GM12873 (cell line): Measurements from ENCODE around the gene KCNV2.

Source experiments
- CTCF ChIP-seq: IDR thresholded peaks from 2 replicates; pipeline ENCODE4 v1.5.1; 2012; ENCODE audit warnings: low read depth, mild to moderate bottlenecking, moderate library complexity, low read length, control low read depth; ENCODE audit not compliant: insufficient read depth; ENCODE audit errors: missing control alignments

Gene KCNV2

GRCh38 chr9:2700398-2700797 lies 16.9 kb upstream of the KCNV2 start:
- TF ChIP-seq CTCF: no peak

- no peak for TF ChIP-seq CTCF
Measured at GRCh38 chr9:2700909-2701550, 16.3 kb upstream of the KCNV2 start.

- TF ChIP-seq CTCF: no peak
Measured at GRCh38 chr9:2704504-2704903, 12.8 kb upstream of the KCNV2 start.

- TF ChIP-seq CTCF: no peak
Measured at GRCh38 chr9:2709645-2710101, 7.6 kb upstream of the KCNV2 start.

GRCh38 chr9:2711716-2712115 lies 5.6 kb upstream of the KCNV2 start:
- TF ChIP-seq CTCF: no peak

- no peak for TF ChIP-seq CTCF
Measured at GRCh38 chr9:2718001-2718697, 839 bp downstream of the KCNV2 start.

- no peak for TF ChIP-seq CTCF
Measured at GRCh38 chr9:2718698-2719033, 1.4 kb downstream of the KCNV2 start.
